Raji (cell line): ENCODE measurements around the gene ZNF319.

Experiments used
- POLR2A ChIP-seq: IDR thresholded peaks from 2 replicates; pipeline ENCODE4 v1.6.1; 2011; ENCODE audit warnings: low read depth, low read length, control low read depth; ENCODE audit not compliant: insufficient read depth

ZNF319 gene

DNA sequence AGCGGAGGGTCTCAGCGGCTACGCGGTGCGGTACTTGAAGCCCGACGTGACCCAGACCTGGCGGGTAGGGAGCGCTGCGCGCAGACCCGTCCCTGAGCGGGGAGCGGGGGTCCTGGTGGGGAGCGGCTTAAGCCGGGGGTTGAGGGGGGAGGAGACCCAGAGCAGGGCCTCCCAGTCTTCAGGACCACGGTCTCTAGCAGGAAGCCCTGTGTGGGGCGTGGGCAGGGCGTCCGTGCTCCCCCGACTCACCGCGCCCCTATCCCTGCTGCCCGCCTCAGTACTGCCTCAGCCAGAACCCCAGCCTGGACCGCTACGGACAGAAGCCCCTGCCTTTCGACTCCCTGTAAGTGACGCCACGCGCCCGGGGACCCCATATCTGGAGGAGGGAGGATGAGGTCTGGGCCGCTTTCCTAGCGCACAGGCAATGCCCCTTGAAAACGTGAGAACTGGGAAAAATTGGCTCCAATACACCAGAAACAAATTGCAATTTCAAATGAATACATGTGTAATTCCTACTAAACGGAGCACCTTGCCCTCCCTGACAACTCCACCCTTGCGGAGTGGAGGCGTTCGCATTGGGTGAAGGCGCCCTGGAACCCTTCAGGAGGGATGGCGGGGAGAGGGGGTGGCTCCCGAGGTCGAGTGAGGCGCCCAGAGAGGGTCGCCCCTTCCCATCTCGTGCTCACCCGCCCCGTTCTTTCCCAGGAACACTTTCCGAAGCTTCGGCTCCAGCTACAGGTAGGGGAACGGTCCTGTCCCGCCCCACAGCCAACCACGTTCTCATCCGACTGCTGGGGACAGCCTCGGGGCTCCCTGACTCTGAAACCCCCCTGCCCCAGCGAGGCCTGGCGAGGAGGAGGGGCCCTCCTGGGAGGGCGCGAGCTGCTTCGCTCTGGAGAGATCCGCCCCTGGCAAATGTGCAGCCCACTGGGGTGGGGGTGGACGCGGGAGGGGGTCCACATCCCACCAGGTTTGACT, 15.0 kb downstream of the ZNF319 start:
- TF ChIP-seq POLR2A = no peak

DNA sequence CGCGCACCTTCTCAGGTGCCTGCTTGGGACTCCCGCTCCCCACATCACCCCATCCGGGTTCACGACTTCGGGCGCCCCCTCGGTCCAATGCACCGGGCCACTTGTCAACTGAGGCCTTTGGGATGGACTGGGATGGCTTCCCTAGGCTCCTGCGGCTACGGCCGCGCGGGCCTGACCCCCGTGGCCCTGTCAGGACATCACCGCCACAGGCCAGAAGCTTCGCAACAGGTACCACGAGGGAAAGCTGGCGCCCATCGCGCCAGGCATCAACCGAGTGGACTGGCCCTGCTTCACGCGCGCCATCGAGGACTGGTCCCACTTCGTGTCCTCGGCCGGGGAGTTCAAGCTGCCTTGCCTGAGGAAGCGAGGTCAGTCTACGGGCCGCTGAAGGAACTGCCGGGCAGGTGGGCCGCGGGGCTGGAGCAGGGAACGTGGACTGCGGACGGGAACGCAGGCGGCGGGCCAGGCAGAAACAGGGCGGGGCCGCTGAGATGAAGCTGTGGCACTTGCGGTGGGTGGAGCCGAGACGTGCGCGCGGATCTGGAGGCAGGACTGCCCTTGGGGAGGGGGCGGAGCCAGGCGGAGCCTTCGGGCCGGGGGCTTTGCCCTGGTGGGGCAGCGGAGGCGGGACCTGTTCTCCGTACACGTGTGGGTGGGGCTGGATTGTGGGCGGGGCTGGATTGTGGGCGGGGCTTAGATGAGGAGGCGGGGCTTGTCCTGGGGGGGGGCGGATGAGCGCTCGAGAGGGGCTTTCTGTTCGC, 15.8 kb downstream of the ZNF319 start:
- TF ChIP-seq POLR2A = no peak

DNA sequence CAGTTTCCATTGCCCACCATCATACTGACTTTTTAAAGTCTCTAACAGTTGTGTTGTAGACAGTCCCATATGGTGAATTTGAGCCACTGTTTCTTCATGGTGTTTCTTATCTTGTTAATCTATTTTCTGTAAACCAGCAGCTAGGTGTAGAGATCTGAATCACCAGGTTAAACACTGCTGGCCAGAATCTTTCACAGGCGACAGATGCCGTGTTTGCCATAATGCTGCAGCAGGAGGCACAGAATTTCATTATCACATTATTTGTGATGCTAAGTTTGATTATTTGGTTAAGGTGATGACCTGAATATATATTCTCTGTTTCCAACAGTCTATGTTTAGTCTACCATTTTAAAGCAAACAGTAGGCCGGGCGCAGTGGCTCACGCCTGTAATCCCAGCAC, 18.1 kb downstream of the ZNF319 start:
- TF ChIP-seq POLR2A = no peak

DNA sequence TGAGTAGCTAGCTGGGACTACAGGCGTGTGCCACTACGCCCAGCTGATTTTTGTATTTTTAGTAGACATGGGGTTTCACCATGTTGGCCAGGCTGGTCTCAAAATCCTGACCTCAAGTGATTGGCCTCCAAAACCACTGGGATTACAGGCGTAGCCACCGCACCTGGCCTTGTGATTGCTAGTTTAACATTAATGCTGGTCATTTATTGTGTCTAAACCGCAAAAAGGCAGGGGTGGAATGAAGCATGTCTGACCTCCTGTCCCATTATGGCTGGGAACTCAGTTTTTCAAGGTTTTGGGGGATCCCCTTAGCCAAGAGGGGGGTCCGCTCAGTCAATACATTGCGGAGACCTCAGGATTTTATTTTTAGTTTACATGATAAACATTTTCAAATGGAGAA, 18.8 kb downstream of the ZNF319 start:
- TF ChIP-seq POLR2A = no peak

DNA sequence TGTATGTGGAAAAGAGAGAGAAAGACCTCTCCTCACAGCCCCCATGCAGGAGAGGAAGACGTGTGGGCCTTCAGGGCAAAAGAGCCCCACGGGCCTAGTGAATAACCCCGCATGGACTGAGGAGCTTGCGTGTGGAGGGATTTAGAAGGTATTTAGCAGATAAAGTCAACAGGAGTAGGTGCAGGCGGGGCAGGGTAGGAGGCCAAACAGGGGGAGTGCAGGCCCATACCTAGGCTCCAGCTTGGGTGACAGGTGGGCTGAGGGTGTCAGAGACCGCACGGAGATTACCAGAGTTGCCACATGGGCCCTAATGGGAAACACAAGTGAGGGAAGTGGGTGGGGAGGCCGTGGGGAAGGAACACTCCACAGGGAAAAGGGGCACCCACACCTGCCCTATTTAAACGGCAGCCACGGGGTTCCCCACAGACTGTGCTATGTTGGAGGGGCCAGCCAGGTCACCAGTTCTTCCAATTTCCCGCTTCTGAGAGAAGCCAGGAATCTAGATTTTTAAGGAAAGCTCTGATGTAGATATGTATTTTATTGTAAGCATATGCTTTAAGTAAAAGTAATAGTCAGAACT, 21.4 kb downstream of the ZNF319 start:
- TF ChIP-seq POLR2A = no peak

DNA sequence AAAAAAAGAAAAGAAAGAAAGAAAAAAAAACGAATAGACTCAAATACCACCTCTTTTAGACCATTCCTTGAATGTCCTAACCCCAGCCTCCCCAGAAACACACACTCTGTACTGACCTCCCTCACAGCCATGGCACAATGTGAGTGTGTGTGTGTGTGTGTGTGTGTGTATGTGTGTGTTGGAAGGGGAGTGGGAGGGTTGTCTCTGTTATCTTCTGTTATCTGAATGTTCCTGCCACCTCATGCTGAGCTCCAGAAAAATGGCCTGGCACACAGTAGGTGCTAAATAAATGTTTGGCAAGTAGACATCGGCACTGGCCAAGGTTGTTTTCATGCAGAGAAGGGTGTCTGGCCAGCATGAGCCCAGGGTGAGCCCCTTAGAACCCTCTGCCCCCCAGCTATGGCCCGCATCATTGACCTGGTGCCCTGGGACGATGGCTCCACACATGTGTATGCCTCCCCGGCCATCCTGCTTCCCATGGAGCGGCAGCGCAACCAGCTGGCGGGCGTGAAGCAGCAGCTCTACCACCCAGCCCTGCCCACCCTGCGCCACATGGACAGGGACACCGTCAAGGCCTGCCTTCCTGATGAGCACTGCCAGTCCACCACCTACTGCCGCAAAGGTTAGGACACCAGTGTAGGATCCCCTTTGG, 22.9 kb downstream of the ZNF319 start:
- TF ChIP-seq POLR2A = no peak

DNA sequence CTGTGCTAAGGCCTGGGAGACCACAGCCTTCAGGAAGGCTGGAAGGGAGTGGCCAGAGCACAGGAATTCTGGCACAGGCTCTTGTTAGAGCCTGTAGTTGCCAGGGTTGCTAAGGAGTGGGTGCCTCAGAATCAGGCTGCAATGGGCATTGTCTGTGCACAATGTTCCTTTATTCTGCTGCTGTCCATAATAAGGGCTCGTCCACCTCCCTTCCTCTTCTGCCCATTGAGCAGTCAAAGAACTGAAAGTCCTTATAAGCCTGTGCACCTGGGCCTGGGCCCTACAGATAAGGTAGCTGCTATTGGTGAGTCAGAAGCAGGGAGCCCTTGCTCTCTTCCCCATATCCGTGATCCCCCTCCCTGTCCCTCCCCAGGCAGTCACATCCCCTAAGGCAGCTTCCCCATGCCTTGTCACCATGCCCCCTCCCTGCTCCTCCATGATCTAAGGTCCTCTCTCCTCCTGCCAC, 24.1 kb downstream of the ZNF319 start:
- TF ChIP-seq POLR2A = no peak

DNA sequence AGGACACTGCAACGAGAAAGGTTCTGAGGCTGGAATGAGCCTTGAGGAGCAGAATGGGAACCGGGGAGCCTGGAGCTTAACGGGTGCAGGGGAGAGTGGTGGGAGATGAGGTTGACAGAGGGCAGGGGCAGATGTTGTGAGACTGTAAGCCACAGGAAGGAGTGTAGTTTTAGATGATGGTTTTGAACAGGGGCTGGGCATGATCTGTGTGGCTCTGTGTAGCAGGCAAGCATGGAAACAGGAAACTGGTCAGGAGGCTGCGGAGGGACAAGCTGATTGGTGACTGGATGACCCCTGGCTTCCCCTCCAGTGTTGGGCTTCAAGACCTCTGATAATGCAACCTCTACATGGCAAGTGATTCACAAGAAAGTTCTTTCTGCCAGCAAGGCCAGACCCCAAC, 28.2 kb downstream of the ZNF319 start:
- no peak for TF ChIP-seq POLR2A

DNA sequence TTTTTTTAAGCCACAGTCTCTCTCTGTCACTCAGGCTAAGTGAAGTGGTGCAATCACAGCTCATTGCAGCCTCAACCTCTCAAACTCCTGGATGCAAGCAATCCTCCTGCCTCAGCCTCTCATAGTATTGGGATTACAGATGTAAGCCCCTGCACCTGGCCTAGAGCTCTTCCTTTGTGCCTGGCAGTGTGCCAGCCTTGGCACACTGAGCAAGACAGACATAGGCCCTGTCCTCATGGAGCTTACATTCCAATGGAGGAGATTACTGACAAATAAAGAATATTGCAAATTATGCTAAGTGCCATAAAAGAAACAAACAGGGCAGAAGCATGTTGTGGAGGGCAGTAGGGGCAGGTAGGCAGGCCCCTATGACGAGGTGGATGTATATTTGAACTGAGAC, 28.6 kb downstream of the ZNF319 start:
- TF ChIP-seq POLR2A = no peak

DNA sequence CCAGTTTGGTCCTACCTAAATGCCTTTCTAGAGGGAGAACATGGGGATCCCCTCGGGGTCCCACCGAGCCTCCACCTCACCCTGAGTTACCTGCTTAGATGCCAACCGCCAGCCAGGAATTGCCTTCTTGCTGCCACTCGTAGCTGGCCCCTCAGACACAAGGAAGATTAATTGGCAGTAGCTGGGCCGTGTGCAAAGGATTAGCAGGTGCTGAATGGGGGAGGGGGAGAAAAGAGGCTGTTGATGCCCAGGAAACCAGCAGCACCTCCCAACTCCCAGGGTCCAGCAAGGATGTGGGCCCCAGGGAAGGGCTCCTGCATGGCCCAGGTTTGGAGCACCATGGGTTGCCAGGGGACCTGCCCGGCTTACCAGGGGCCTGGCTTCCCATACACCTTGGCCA, 29.5 kb downstream of the ZNF319 start, which contains the start of gene CNGB1:
CNGB1 (minus strand) TSS at position 159 of the 400 bp plus-strand sequence. CDS start 3,842 bp downstream, outside the sequence.
- TF ChIP-seq POLR2A = no peak

DNA sequence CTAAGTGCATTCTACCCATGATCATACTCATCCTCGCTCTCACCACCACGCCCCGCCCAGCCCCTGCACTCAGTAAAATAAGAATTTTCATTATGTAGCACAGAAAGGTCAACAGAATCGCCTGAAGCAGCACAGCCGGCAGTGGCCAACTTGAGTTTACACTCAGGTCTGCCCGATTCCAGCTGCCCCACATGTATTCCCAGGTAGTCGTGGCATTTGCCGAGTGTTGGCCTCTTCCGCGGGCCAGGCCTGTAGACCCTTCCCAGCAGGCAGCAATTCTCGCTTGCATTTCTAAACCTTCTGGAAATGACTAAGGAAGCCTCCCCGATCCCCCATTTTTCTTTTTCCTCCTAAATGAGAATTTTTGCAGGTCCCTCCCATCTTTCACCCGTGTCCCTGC, 30.2 kb downstream of the ZNF319 start:
- TF ChIP-seq POLR2A = no peak

DNA sequence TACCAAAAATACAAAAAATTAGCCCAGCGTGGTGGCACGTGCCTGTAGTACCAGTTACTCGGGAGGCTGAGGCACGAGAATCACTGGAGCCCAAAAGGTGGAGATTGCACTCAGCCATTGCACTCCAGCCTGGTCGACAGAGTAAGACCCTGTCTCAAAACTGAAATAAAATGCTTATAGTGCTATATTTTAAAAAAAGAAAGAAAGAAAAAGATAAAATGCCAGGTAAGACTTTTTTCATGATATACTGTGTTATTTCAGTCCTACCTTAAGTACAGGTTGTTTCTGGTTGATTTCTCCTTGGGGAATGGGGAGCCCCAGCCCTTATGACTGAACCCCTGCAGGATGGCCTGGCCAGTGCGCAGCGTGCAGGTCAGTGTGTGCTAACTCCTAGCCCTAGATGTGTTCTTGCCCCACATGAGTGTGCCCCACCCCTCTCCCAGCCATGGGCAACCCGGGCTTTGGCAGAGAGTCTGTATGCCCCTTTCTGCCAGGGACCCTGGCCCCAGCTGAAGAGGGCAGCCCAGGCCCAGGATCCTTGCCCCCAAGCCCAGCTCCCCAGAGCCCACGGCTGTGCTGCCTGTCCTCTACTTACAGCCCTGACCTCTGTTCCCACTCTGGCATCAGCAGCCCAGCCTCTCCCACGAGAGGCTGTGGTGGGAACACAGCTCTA, 30.9 kb downstream of the ZNF319 start:
- TF ChIP-seq POLR2A = no peak

DNA sequence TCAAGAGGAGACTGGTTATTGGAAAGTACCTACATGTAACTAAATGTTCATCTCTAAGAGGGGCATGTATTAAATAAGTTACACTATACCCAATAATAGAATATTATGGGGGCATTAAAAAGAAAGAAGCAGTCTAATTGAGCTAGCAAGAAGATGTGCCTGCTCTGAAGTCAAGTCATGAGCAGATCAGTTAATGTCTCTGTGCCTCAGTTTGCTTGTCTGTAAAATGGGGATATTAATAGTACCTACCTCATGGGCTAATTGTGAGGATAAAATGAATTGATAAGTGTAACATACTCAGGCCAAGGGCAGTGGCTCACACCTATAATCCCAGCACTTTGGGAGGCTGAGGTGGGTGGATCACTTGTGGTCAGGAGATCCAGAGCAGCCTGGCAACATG, 32.6 kb downstream of the ZNF319 start:
- TF ChIP-seq POLR2A = no peak

DNA sequence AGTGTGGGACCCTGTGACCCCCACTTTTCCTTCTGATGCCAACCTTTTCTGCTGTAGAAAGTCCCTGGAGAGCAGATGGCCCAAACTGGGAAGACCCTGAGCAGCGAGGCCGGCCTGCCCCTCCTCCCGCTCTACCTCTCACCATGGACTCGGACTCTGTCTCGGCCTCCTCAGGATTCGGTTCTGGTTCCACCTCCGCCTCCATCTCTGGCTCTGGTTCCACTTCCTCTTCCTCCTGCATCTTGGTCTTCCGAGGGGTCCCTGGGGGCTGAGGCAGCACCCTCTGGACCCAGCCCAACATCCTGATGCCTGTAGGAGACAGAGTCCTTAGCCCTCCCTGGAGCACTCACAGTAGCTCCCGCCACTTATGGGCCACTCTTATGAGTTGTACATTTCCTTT, 33.5 kb downstream of the ZNF319 start:
- no peak for TF ChIP-seq POLR2A

DNA sequence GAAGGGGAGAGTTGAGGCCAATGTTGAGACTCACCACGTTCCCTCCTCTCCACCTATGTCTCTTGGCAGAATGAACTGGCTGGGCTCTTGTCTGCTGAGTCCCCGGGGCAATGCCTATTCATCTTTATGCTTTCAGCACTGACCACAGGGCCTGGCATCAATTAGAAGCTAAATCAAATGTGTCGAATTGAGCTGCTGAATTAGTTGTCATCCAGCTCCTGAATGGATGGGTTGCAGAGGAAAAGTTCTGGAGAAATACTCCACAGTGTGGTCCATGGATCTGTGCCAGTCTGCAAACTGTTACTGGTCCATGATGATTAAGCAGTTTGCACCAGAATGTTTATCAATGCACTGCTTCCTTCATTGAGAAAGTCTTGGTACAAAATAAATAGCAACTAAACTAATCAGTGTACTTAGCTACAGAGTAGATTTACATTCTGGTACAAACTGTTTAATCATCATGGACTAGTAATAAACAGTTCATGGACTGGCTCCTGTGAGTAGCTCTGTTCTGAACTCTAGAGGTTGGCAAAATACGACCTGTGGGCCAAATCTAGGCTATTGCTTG, 34.2 kb downstream of the ZNF319 start:
- no peak for TF ChIP-seq POLR2A
